NOMO-1 treated with dmso at 0.1 percent for 144 hours (cell line): ENCODE data around the gene TUBGCP3.
A peak's percentile ranks its signal among the peaks of the same experiment; 100 is the strongest.

Experiments
- DNase-seq: peaks from one replicate; lab custom pipeline; 2025; ENCODE audit not compliant: unreplicated experiment; lab: John Stamatoyannopoulos, UW

TUBGCP3 gene

DNA sequence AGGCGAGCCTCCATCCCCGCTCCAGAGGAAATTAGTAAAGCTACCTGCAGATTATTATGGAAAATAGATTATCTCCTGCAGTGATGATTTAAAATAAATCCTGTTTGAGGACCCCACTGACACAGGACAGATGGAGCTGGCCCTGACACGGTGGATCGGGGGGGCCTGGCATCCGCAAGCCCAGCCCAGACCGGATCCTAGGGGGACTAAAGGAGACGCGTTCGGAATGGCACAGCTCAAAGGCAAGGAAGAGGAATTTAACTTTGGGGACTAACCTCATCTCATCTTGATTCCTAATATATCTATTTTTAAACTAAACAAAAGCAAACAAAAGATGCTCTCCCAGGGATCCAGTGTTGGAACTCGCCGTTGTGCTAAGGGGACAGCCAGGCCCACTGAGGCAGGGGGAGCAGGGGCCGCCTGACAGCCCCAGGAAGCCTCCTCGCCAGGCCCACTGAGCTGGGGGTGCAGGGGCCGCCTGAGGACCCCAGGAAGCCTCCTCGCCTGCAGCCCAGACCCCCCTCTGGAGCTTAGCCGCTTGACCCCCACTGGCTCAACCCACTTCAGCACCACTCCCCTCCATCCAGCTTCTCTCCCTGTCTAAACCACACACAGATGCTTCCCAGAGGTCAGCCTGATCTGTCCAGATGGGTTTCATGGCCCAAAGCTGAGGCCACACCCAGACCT lies 133.2 kb downstream of the TUBGCP3 start:
- DNase-seq, result no peak

DNA sequence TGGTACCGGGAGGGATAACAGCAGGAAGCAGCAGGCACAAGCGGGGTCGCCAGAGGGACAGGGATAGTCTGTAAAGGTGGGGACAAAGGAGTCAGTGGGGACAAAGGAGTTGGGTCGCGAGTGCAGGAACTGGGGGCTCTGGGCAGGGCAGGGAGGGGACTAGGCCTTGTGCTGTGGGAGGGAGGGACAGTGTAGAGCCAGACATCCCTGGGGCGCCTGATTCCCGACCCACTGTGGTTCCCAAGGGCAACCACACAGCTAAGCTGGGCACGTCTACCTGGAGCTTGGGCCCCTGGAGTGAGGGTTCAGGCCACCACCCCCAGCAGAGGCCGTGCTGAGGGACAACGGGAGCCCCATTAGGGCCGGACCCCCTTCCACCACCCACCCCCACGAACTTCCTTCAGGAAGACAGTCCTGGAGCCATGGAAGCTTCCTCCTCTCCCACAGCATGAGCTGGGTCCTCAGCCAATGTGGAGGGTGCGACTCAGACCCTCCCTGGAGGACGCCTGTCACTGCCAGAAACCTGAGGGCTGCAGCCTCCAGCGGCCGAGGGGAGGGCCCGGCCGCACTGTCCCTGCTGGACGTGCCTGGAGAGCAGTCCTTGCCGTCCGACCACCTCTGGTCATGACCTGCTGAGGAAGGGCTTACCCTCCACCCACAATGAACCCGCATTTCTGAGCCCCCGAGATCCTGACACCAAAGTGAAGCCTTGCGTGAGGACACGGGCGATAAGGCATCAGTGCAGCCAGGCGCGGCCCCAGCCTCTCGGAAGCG lies 133.9 kb downstream of the TUBGCP3 start:
- DNase-seq, result no peak

DNA sequence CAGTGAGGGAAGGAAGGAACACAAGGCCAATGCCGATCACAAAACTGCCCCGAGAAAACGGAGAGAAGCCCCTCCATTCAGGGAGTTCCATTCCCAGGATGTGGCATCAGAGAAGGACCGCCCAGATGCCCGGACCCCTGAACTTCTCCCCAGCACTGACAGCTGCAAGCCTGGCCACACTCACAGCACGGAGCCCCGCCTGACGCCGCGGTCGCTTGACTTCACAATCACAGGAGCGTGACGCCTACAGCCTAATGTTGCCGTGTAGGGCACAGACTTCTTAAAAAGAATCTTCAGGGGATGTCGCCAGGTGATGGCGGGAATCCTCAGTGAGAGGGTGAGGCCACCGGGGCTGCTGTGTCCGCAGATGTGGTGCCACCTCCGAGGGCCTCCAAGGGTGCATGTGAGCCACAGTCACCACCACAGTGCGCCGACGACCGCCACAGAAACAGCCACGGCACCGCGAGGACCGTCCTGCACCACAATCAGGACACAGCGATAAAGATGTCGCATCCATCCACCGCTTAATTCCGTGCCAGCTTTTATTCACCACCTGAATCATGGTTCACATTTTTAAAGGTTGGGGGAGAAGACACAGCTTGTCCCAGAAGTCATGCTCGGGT lies 134.6 kb downstream of the TUBGCP3 start:
- no peak for DNase-seq

DNA sequence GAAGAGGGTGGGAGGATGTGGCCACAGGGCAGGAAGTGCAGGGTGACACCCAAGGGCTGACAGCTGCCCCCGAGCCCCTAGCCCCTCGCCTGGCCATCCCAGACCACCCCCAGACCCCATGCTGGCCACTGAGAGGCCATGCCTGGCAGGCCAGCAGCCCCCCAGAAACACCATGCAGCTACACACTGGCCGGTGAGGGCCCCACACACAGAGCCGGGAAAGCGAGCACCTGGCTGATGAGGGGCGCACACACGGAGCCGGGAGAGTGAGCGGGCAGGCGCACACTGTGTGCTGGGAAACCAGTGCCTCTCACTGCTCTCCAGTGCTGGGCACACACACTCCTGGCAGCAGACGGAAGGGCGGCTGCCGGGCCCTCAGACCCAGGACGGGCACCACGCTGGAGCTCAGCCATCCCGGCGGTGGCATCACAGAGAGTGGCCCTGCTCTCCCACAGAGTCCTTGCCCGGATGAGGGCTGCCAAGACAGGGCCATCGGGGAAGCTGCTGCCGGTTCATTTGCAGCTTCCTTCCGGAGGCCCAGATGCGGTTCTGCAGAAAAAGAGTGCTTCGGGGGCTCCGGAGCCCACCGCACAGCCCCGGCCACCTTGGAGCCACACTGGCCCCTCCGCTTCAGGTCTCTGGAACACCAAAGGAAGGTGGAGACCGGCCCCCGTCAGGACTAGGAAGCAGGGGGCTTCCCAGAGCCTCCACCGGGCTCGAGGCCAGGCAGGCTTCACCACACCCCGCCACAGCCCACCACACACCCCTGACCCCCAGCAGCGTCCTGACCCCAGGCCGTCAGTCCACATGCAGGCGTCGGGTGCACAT lies 135.4 kb downstream of the TUBGCP3 start:
- DNase-seq, result no peak

DNA sequence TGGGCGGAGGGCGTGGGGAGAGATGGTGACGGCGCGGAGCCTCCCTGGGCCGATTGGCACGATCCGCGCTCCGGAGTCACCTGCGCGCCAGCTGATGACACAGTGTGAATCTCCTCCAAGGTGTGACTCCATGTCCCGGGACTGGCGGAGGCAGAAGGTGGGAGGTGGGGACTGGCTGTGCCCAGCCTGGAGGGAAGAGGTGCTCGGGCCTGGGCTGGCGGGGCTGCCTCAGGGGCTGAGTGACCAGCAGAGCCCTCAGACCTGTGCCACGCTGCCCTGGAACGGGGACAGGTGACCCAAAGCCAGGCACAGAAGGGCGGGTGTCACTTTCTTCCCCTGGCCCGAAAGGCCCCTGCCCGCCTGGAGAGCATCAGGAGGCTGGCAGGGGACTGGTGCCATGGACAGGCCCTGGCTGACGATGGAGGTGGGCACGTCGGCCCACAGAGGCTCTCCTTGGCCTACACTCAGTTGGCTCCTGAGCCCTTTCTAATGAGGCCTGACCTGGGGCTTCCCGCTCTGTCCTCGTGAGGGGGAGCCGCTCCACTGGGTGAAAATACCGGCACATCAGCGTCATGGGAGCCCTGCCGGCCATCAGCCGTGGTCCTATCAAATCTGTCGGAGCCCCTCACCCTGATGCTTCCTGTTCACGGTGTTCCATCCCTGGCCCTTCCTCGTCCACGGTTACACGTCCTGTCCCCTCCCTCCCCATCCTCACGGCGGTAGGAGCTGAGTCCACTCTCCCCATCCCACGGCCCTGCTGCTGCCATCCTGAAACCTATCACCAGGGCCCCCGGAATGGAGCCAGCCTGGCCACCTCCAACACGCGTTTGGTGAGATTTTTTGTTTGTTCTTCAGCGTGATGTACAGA lies 136.2 kb downstream of the TUBGCP3 start:
- no peak for DNase-seq

DNA sequence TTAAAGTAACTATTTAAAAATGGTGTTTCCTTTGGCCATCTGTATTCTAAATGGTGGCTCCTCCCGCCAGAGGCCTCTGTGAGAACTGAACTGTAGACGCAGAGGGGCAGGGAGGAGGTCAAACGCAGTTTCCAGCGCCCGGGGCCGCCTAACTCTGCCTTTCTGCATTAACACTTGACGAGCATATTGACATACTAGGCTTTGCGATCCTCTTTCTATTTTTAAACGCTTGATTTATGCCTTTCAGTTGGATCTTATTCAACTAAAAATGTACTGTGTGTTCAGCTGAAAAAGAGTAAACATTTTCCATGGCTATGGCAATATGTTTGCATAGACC lies 137.1 kb downstream of the TUBGCP3 start:
- no peak for DNase-seq

DNA sequence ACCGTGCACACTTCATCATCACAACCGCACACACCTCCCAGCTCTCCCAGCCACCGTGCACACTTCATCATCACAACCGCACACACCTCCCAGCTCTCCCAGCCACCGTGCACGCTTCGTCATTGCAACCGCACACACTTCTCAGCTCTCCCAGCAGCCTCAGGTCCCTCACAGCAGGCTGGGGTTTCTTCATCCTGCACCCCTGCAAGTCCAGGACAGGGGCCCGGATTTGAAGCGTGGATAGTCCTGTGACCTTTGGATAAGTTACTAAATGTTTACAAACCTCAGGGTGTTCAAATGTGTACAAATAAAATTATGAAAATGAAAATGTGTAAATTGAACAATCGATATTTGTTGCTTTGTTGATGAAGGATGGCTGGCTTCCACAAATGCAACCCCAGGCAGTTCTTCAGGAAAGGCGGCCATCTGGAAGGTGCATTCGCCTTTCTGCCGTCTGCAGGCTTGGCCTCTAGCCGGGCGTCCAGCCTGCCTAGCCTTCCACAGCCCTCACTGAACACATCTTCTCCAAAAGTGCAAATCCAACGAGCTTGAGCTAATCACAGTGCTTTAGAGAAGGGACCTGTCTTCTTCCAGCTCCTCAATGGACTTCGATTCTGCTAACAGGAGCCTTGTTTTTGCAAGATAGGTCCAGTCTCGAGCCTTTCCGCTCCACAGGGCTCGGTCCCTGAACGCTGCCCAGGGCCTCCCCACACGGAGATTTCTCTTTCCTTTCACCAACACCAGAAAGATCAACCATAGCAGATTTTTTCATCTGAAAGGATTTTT lies 137.6 kb downstream of the TUBGCP3 start:
- DNase-seq, result no peak

DNA sequence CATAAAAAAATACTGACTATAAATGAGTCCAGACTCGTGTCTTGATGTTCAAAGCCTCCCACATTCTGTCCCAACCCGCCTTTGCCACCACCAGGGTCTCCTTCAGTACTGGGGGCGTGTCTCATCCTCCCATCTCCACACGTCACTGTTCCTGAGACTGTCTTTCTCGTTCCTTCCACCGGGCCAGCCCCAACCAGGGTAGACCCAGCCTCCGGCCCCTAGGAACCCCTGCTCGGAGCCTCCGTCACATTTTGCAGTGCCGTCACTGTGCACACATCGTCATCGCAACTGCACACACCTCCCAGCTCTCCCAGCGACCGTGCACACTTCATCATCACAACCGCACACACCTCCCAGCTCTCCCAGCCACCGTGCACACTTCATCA lies 138.4 kb downstream of the TUBGCP3 start:
- DNase-seq, result no peak

DNA sequence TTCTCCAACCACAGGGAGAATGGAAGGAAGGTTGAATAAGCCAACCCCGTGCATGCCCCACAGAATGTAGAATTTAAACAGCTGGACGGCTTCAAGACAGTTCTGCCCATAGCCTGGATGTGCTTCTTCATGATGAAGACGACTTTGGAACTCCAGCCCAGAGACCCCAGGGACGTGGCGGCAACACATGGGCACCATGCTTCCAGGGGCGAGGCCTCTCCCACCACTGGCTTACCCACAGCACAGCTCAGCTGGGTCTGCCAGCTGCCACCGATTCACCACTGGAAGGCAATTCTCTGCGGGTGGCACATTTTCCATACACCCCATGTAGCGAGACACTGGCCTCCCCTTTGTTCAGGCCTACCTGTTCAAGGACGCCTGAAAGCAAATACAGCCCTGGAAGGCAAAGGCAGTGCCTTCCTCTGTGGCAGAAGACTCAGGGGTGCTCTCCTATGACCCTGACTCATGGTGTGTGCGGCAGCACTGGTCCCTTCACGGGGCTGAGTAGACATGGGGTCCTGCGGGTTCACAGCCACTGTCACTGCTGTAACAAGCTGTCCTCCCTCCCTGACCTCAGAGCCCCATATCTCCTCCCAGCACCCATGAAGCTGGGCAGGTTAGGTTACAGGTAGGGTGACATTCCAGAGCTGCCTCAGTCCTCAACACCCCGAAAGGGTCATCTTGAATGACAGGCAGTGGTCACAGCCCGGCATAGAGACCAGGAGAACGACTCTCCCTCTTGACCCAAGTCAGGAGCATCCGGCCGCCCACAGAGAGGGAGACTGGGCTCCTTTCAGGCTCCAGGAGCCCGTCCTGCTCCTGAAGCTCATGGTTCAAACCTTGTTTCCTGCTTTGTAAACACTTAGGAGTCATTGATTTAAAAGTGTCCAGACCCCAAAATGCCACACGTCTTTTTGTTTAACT lies 139.1 kb downstream of the TUBGCP3 start:
- no peak for DNase-seq

DNA sequence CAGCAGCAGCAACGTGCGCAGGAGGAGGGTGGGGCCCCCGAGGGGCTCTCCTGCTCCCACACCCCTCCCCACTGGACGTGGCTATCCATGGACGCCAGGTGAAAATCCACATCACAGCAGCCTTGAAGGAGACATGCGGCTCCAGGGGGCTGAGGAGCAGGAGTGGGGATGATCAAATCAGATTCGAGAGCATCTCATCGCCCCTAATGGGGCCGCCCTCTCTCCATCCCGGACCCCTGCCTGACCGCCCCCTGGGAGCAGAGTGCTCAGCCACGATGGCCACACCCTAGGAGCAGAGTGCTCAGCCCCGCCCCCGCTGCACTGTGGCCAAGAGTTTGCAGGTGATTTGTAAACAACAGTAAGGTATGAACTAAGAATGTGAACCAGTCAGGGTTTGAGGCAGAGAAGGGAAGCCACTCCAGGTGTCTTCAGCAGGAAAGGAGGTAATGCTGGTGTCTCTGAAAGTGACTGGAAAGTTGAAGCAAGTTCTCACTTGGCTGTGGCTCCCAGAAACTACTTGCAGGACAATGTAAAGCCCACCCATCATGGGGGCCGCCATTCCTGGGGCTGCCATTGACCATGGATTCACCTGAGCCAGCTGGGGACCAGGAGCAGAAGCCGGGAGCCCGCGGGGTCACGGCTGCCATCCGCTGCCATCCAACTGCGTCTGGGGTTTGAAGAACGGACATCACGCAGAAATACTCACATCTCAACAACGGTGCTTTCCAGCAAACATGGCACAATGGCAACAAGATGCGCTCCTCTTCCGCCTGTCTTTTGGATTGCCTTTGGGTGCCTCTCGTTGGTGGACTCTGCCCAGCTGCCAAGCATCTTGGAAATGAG lies 140.0 kb downstream of the TUBGCP3 start:
- DNase-seq, result no peak

DNA sequence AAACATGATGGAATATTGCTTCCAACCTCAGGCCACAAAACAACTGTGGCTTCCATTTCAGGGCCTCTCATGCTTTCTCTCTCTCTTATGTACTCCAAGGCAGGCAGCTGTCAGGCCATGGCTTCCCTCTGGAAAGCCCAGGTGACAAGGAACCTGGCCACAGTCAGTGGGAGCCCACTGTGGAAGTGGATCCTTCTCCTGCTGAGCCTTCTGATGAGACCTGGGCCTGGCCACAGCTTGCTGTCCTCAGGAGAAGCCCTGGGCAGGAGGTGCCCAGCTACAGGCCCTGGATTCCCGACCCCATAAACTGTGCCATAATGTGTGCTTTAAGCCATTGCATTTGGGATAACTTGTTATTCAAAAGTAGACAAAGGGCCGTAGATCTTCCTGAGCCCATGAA lies 140.6 kb downstream of the TUBGCP3 start:
- no peak for DNase-seq

DNA sequence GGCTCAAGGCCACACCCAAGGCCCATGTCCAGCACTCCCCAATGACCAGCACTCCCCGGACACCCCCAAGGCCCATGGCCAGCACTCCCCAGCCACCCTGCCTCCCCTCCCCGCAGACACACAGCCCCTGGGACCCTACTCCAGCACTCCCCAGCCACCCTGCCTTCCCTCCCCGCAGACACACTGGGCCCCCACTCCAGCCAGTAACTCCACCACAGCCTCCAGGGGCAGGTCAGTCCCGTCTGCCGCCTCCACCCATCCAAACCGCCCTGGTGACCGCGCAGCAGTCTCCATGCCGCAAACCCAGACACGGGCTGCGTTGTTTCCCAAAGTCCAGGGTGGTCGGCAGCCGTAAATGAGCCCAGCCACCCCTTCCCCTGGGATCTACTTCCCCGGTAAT lies 141.1 kb downstream of the TUBGCP3 start:
- DNase-seq, result no peak

DNA sequence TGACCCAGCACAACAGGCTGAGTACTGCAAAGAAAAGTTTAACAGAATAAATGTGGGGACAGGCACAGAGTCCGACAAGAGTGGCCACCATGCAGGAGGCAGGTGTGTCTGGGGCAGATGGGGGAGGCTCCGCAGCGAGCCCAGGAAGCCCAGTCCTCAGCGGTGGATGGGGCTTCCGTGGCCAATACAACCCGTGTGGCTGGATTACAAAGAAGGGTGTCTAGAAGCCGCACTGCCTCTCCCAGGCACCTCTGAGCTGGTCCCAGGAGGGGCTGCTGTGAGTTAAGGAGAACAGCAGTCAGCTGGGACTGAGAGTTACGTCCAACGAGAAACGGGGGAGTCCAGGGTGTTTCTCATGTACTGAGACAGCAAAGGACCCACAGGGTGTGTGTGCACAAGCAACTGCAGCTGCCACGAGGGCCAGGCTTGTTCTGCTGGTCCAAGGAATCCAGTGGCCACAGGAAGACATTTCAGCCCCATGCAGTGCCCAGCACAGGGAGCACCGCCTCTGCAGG lies 141.5 kb downstream of the TUBGCP3 start:
- DNase-seq, result no peak

DNA sequence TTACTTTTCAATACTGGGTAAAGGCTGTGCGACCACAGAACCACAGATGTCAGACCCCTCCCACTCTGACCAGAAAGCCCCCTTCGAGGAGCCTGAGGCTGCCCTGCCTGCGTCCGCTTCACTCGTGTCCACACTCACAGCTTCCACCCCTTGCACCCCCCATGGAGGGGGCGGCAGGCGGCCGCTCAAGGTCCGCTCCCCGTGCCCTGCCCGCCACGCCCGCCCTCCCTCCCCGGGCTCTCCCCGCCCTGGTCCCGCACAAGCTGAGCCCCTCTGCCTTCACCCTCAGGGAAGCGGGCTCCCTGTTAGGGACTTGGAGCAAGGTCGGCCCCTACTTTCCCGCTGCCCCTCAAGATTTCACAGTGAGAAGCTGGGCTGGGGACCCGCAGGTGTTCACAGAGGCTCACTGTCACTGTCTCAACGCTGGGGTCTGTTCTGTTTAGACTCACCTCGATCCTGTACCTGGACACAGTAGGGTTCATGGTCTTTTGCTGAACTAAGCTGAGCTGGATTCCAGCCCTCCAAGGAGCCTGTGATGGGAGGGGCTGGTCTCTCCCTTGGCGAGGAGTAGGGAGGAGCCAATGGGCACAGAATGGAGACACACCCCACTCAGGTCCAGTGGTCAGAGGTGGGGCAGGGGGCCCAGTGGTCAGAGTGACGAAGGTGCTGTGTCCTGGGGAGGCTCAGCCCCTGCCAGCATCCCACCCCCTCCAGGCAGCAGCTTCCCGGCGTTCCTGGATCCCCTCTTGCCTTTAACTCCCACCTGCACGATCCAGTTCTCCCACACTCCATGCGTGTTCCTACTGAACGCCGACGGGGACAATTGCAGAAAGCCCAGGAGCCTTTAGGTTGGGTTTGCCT lies 142.3 kb downstream of the TUBGCP3 start:
- no peak for DNase-seq

DNA sequence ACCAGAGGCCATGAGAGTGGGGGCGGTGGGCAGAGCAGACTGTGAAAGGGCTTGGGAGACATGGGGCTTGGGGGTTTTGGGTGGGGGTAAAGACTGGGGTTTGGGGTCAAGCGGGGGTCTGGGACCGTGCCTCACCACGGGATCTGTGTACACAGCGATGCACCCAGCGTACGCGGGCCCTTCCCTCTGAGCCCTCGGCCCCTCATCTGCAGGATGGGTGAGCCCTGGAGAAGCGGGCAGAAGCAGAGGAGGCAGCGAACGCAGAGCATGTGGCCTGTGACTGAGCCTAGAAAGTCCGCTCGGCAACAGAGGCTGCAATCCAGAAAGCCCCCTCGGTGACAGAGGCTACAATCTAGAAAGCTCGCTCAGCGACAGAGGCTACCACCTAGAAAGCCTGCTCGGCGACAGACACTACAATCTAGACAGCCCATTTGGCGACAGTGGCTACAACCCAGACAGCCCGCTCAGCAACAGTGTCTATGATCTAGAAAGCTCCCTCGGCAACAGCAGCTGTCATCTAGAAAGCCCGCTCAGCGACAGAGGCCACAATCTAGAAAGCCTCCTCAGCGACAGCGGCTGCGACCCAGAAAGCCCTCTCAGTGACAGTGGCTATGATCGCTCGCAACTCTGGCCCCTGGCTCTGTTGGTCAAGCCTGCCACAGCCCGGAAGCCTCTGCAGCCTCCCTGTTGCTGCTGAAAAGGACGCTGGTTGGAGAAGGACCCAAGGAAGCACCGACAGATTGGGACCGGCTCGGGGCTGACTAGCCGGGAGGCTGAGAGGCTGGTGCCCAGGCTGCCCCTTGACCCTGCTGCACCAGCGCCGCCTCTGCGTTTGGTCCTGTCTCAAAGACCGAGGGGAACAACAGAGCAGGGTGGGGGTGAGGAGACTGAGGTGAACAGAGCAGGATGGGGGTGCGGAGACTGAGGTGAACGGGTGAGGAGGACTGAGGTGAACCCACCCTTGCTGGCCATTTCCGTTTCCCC lies 143.2 kb downstream of the TUBGCP3 start:
- no peak for DNase-seq

DNA sequence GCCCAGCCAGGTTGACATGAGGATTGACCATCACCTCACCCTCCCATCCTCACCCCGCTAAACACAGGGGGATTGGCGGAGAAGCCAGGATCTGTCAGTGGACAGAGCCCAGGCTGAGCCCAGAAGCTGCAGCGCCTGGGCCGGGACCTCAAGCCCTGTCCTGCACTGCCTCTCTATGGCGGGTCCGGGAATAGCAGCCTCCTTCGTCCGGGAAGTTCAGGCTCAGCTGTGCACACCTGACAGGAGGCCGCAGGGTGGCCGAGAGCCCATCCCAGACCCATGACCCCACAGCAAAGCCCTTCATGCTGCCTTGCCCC lies 144.0 kb downstream of the TUBGCP3 start:
- peak; percentile 24 for DNase-seq
